GOT3 (cell line): ENCODE measurements around the gene SCGN.
"Not testable (repeated sequence)": the region's sequence is repeated elsewhere in the genome, so short reads cannot be mapped to it uniquely, and the experiment has no call there.

Experiments
- DNase-seq: peaks from one replicate; lab custom pipeline; 2025; ENCODE audit warnings: mixed read lengths; lab: John Stamatoyannopoulos, UW

Gene SCGN

GRCh38 chr6:25730907-25731306 lies 78.9 kb downstream of the SCGN start:
- no peak for DNase-seq

GRCh38 chr6:25731721-25732120 lies 79.7 kb downstream of the SCGN start:
- no peak for DNase-seq

GRCh38 chr6:25732468-25733198 lies 80.6 kb downstream of the SCGN start:
- DNase-seq: no peak

GRCh38 chr6:25735261-25735660 lies 83.2 kb downstream of the SCGN start:
- DNase-seq: no peak

GRCh38 chr6:25743868-25744267 lies 91.9 kb downstream of the SCGN start:
- DNase-seq: no peak

GRCh38 chr6:25745836-25746235 lies 93.8 kb downstream of the SCGN start:
- no peak for DNase-seq

GRCh38 chr6:25746968-25747367 lies 95.0 kb downstream of the SCGN start:
- DNase-seq: no peak

- no peak for DNase-seq
These were observed 95.5 kb downstream of the SCGN start for GRCh38 chr6:25747477-25747876.

- no peak for DNase-seq
These were observed 96.0 kb downstream of the SCGN start for GRCh38 chr6:25748049-25748448.

- not testable (repeated sequence) for DNase-seq
These were observed 96.8 kb downstream of the SCGN start for GRCh38 chr6:25748601-25749517.

GRCh38 chr6:25749837-25750236 lies 97.8 kb downstream of the SCGN start:
- no peak for DNase-seq

GRCh38 chr6:25750906-25751305 lies 98.9 kb downstream of the SCGN start:
- no peak for DNase-seq
